GM12872 (cell line): ENCODE data around the gene SELENOO.

ENCODE experiments used
- CTCF ChIP-seq: IDR thresholded peaks from 3 replicates; pipeline ENCODE4 v1.5.1; 2011; ENCODE audit warnings: low read depth, mild to moderate bottlenecking, low read length, moderate library complexity; ENCODE audit not compliant: insufficient read depth

Gene SELENOO

GRCh38 chr22:50170453-50171318, 30.1 kb upstream of the SELENOO start, which contains the start of gene PANX2:
Gene PANX2, plus strand, starts transcription at chr22:50170731. Its CDS starts 0 bp downstream, at chr22:50170731.
- no peak for TF ChIP-seq CTCF

- no peak for TF ChIP-seq CTCF
Observed at GRCh38 chr22:50171319-50171964, 29.4 kb upstream of the SELENOO start.

- no peak for TF ChIP-seq CTCF
Observed at GRCh38 chr22:50171965-50172421, 28.8 kb upstream of the SELENOO start.

- no peak for TF ChIP-seq CTCF
Observed at GRCh38 chr22:50173311-50173982, 27.4 kb upstream of the SELENOO start.

- TF ChIP-seq CTCF, result no peak
Observed at GRCh38 chr22:50173983-50174355, 26.8 kb upstream of the SELENOO start.

- no peak for TF ChIP-seq CTCF
Observed at GRCh38 chr22:50174382-50175190, 26.2 kb upstream of the SELENOO start.
